IMR-90 (cell line): ENCODE data around the gene FNIP2. TPM values are rescaled to one million over a fixed set of nuclear protein-coding genes. Genes with fewer than 3 reads are reported as not detected.

Source experiments
- ATAC-seq: fragments of 200-7000 bp; cut with Tn5 transposase; 2 replicates; pipeline ENCODE4 v1.9.1; 2020; ENCODE audit warnings: low read depth, mild to moderate bottlenecking, moderate library complexity
- BruUV-seq: library from RNA; stranded (reverse); fragments of 400-500 nt; replicated peaks from 2 replicates; lab custom pipeline; 2021; lab: Mats Ljungman, UMichigan
- CTCF ChIA-PET: fragments of 300-600 bp; formaldehyde crosslinking; extraction: SDS; loops from one replicate; lab custom pipeline; 2021; ENCODE audit warnings: antibody characterized with exemption; lab: Yijun Ruan, JAX
- POLR2A ChIA-PET: fragments of 300-600 bp; sonication (Branson Sonifier 250); formaldehyde crosslinking; loops from one replicate; lab custom pipeline; 2022; ENCODE audit warnings: antibody characterized with exemption; ENCODE audit not compliant: unreplicated experiment; lab: Charles Lee
- DNase-seq: peaks from one replicate; pipeline ENCODE4 v3.0.0; 2013
- H2AFZ ChIP-seq: replicated peaks from 2 replicates; pipeline ENCODE3; 2013; ENCODE audit warnings: low read length, mild to moderate bottlenecking; ENCODE audit not compliant: poor library complexity
- H2AK5ac ChIP-seq: 2 replicates; pipeline ENCODE4 v1.6.1; 2013; ENCODE audit warnings: low read depth, low read length, inconsistent platforms
- H2AK9ac ChIP-seq: replicated peaks from 2 replicates; pipeline ENCODE3; 2013; ENCODE audit warnings: mild to moderate bottlenecking, low read depth, low read length, moderate library complexity; ENCODE audit not compliant: poor library complexity
- H2BK120ac ChIP-seq: 2 replicates; pipeline ENCODE4 v1.6.1; 2013; ENCODE audit warnings: low read depth, low read length, inconsistent platforms
- H2BK15ac ChIP-seq: 3 replicates; pipeline ENCODE4 v1.6.1; 2013; ENCODE audit warnings: low read depth, low read length, inconsistent platforms
- H2BK20ac ChIP-seq: 2 replicates; pipeline ENCODE4 v1.6.1; 2013; ENCODE audit warnings: low read depth, mild to moderate bottlenecking, inconsistent platforms, low read length, moderate library complexity
- H2BK5ac ChIP-seq: 2 replicates; pipeline ENCODE4 v1.6.1; 2013; ENCODE audit warnings: mild to moderate bottlenecking, low read depth, low read length, inconsistent platforms; ENCODE audit not compliant: poor library complexity, severe bottlenecking
- H3K14ac ChIP-seq: replicated peaks from 2 replicates; pipeline ENCODE4 v1.6.1; 2013; ENCODE audit warnings: low read depth, low read length, inconsistent platforms
- H3K18ac ChIP-seq: 2 replicates; pipeline ENCODE4 v1.6.1; 2013; ENCODE audit warnings: low read depth, low read length, control low read depth
- H3K23ac ChIP-seq: 2 replicates; pipeline ENCODE4 v1.6.1; 2013; ENCODE audit warnings: low read depth, low read length, inconsistent platforms
- H3K27ac ChIP-seq: 2 replicates; pipeline ENCODE4 v1.5.1; 2013; ENCODE audit warnings: mild to moderate bottlenecking, control low read depth, low read length; ENCODE audit not compliant: insufficient read depth
- H3K27me3 ChIP-seq: 2 replicates; pipeline ENCODE4 v1.6.1; 2013; ENCODE audit warnings: low read length; ENCODE audit not compliant: control insufficient read depth, insufficient read depth
- H3K36me3 ChIP-seq: 2 replicates; pipeline ENCODE4 v1.6.1; 2013; ENCODE audit warnings: low read length, mixed read lengths; ENCODE audit not compliant: control insufficient read depth, insufficient read depth
- H3K4ac ChIP-seq: 2 replicates; pipeline ENCODE4 v1.6.1; 2013; ENCODE audit warnings: low read depth, low read length, inconsistent platforms
- H3K4me1 ChIP-seq: 2 replicates; pipeline ENCODE4 v1.6.1; 2013; ENCODE audit warnings: low read length, mixed read lengths; ENCODE audit not compliant: control insufficient read depth, insufficient read depth
- H3K4me2 ChIP-seq: 2 replicates; pipeline ENCODE4 v1.6.1; 2013; ENCODE audit warnings: low read depth, mild to moderate bottlenecking, control low read depth, low read length, moderate library complexity
- H3K4me3 ChIP-seq: 2 replicates; pipeline ENCODE4 v1.5.1; 2013; ENCODE audit warnings: low read depth, mild to moderate bottlenecking, control low read depth, low read length, moderate library complexity; ENCODE audit not compliant: insufficient read depth
- H3K56ac ChIP-seq: 2 replicates; pipeline ENCODE4 v1.6.1; 2013; ENCODE audit warnings: low read length, inconsistent platforms; ENCODE audit not compliant: insufficient read depth; ENCODE audit errors: extremely low read depth
- H3K79me1 ChIP-seq, 2 experiments: 2 replicates each; pipeline ENCODE4 v1.6.1; 2013; ENCODE audit warnings: low read length in 2 of 2, inconsistent platforms in 1 of 2, low read depth in 1 of 2
- H3K9ac ChIP-seq: 2 replicates; pipeline ENCODE4 v1.6.1; 2013; ENCODE audit warnings: low read depth, low read length, control low read depth
- H3K9me1 ChIP-seq: 2 replicates; pipeline ENCODE4 v1.6.1; 2013; ENCODE audit warnings: low read length, inconsistent platforms; ENCODE audit not compliant: insufficient read depth
- H3K9me3 ChIP-seq: 2 replicates; pipeline ENCODE4 v1.6.1; 2013; ENCODE audit warnings: low read length; ENCODE audit not compliant: control insufficient read depth, insufficient read depth
- H4K20me1 ChIP-seq: 2 replicates; pipeline ENCODE4 v1.6.1; 2013; ENCODE audit warnings: low read length, inconsistent platforms; ENCODE audit not compliant: insufficient read depth
- H4K5ac ChIP-seq: 2 replicates; pipeline ENCODE4 v1.6.1; 2013; ENCODE audit warnings: mild to moderate bottlenecking, low read depth, low read length, control low read depth
- H4K8ac ChIP-seq, 2 experiments: 2 replicates each; pipeline ENCODE4 v1.6.1; 2013; ENCODE audit warnings: low read depth in 2 of 2, low read length in 2 of 2, control low read depth in 1 of 2, inconsistent platforms in 1 of 2
- H4K91ac ChIP-seq: 2 replicates; pipeline ENCODE4 v1.6.1; 2013; ENCODE audit warnings: low read depth, low read length, inconsistent platforms; ENCODE audit not compliant: insufficient read depth
- BHLHE40 ChIP-seq: fragments of 150-350 bp; IDR thresholded peaks from 2 replicates; pipeline ENCODE4 v1.6.1; 2016; ENCODE audit warnings: mild to moderate bottlenecking, low read depth, low read length
- CEBPB ChIP-seq: IDR thresholded peaks from 2 replicates; pipeline ENCODE4 v1.6.1; 2012; ENCODE audit warnings: low read depth, low read length, improper control_type of control experiment
- CHD1 ChIP-seq: IDR thresholded peaks from 2 replicates; pipeline ENCODE4 v1.6.1; 2012; ENCODE audit warnings: low read depth, low read length, improper control_type of control experiment
- FOS ChIP-seq: fragments of 150-350 bp; IDR thresholded peaks from 2 replicates; pipeline ENCODE4 v1.6.1; 2016; ENCODE audit warnings: low read depth, low read length
- MAFK ChIP-seq: IDR thresholded peaks from 2 replicates; pipeline ENCODE4 v1.6.1; 2012; ENCODE audit warnings: low read depth, low read length, improper control_type of control experiment
- MAZ ChIP-seq: IDR thresholded peaks from 2 replicates; pipeline ENCODE4 v1.6.1; 2012; ENCODE audit warnings: low read depth, mild to moderate bottlenecking, low read length, improper control_type of control experiment, moderate library complexity, borderline replicate concordance
- MXI1 ChIP-seq: IDR thresholded peaks from 2 replicates; pipeline ENCODE4 v1.6.1; 2012; ENCODE audit warnings: low read depth, mild to moderate bottlenecking, low read length, moderate library complexity, borderline replicate concordance
- NFE2L2 ChIP-seq: fragments of 150-350 bp; IDR thresholded peaks from 2 replicates; pipeline ENCODE4 v1.6.1; 2016; ENCODE audit warnings: low read depth, mild to moderate bottlenecking, low read length
- POLR2A ChIP-seq: IDR thresholded peaks from 2 replicates; pipeline ENCODE4 v1.6.1; 2012; ENCODE audit warnings: mild to moderate bottlenecking, low read depth, low read length
- RAD21 ChIP-seq: IDR thresholded peaks from 2 replicates; pipeline ENCODE4 v1.6.1; 2012; ENCODE audit warnings: low read length, improper control_type of control experiment
- RCOR1 ChIP-seq: IDR thresholded peaks from 2 replicates; pipeline ENCODE4 v1.6.1; 2012; ENCODE audit warnings: mild to moderate bottlenecking, low read length, improper control_type of control experiment; ENCODE audit not compliant: insufficient replicate concordance
- RFX5 ChIP-seq: IDR thresholded peaks from 2 replicates; pipeline ENCODE4 v1.8.0; 2012; ENCODE audit warnings: low read depth, mild to moderate bottlenecking, low read length, moderate library complexity
- SMC3 ChIP-seq: fragments of 150-350 bp; IDR thresholded peaks from 2 replicates; pipeline ENCODE4 v1.6.1; 2016; ENCODE audit warnings: low read depth, mild to moderate bottlenecking, antibody characterized with exemption, low read length, moderate library complexity
- WGBS, 2 experiments: methylation state at CpG; one replicate each; pipeline versions ENCODE4 v1.1.5 to v1.1.7; 2013; ENCODE audit warnings: missing lambda C conversion rate in 2 of 2; ENCODE audit not compliant: insufficient read length in 1 of 2; ENCODE audit errors: extremely low coverage in 2 of 2; 5-methylcytosine and 5-hydroxymethylcytosine counted together
- dilution Hi-C: fragments of 300-500 bp; cut with HindIII; formaldehyde crosslinking; loops from one replicate; pipeline ENCODE4 v1.14.3; 2018; ENCODE audit warnings: low sequenced_read_pairs; ENCODE audit not compliant: unreplicated experiment
- in situ Hi-C: fragments of 300-500 bp; cut with MboI; formaldehyde crosslinking; loops from 3 replicates; pipeline ENCODE4 v1.14.3; 2019; ENCODE audit warnings: low sequenced_read_pairs, inconsistent platforms, mixed read lengths
- intact Hi-C: fragments of 100-400 bp; cut with micrococcal nuclease; formaldehyde crosslinking; loops from 2 replicates; pipeline ENCODE4 v1.10.0; 2022
- polyA plus RNA-seq, 3 experiments: library from polyadenylated mRNA; depleted of rRNA; stranded (reverse); fragments of >200 nt; gene quantifications; 2 replicates each; pipeline ENCODE4 v1.2.3, GENCODE V29; 2012; ENCODE audit warnings: low replicate concordance in 1 of 3
- total RNA-seq: library from RNA; depleted of rRNA; stranded (reverse); fragments of >200 nt; gene quantifications from 2 replicates; pipeline ENCODE4 v1.2.3, GENCODE V29; 2012
- TF ChIP-seq, protein P1 (sequence below): conservative IDR thresholded peaks from 2 replicates; pipeline ENCODE4 v1.5.1; 2012; ENCODE audit warnings: mild to moderate bottlenecking, low read depth, low read length, improper control_type of control experiment
- TF ChIP-seq, protein P2 (sequence below): fragments of 150-350 bp; IDR thresholded peaks from 2 replicates; pipeline ENCODE4 v1.6.1; 2017; ENCODE audit warnings: mild to moderate bottlenecking, antibody characterized with exemption, low read length, low read depth
- TF ChIP-seq, protein P3 (sequence below): fragments of 150-350 bp; IDR thresholded peaks from 2 replicates; pipeline ENCODE4 v1.6.1; 2016; ENCODE audit warnings: low read depth, mild to moderate bottlenecking, low read length, moderate library complexity, borderline replicate concordance

The FNIP2 gene
- total and polyA plus RNA-seq, 2 of the 4 experiments (the other 2 are of a cell fraction) = 4.7 to 24.6 TPM

DNA sequence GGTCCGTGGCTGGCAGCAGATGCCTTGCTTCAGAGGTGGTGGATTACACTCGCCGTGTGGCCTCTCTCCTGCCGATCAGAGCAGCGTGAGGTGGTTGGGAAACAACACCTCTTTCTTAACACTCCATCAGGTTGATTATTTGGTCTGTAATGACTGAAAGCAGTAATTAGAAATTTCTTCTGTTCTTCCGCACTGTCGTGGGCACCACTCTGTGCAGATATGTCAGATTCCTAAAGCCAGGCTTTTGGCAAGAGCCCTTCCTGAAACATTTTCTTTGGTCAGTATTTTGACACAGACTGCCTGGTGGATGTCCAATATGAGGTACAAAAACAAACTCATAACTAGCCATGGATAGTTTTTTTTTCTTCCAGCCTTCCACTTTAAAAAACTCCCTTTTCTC is 100.9 kb downstream of the FNIP2 start:
- Histone ChIP-seq H2BK120ac (no peak overlapping the region), H2BK20ac (no peak overlapping the region), H3K14ac (no peak overlapping the region), H2AFZ (no peak overlapping the region), H4K8ac (no peak overlapping the region), H3K4me2 (no peak overlapping the region), H3K36me3 (peaks cover 22% of the 10 kb centered on the region), H3K9me3 (no peaks in the 10 kb centered on the region), H3K9ac (no peak overlapping the region), H3K79me1 (peaks cover 0 to 5% of the 10 kb centered on the region in 2 experiments; a peak in 1 of 4 replicates), H3K56ac (no peak overlapping the region), H2AK5ac (no peak overlapping the region), H3K27me3 (no peaks in the 10 kb centered on the region), H4K20me1 (peaks cover 4% of the 10 kb centered on the region; the same call in 1 of the 2 replicates), H3K4ac (no peak overlapping the region), H3K9me1 (peaks cover 5% of the 10 kb centered on the region; the same call in 1 of the 2 replicates), H2BK15ac (no peak overlapping the region), H3K4me3 (no peak overlapping the region), H3K18ac (no peak overlapping the region), H2BK5ac (no peak overlapping the region), H3K23ac (no peak overlapping the region), H2AK9ac (no peak overlapping the region), H3K4me1 (peaks cover 10% of the 10 kb centered on the region), H3K27ac (no peak overlapping the region), H4K5ac (no peak overlapping the region), H4K91ac (no peak overlapping the region)
- dilution Hi-C loops = no loop called here
- ATAC-seq = no peak
- TF ChIP-seq RFX5 = no peak
- TF ChIP-seq MXI1 = no peak
- TF ChIP-seq CEBPB = no peak
- no peak for TF ChIP-seq RCOR1
- TF ChIP-seq BHLHE40 = no peak
- no peak for TF ChIP-seq NFE2L2
- no peak for TF ChIP-seq SMC3
- TF ChIP-seq, protein P1, sequence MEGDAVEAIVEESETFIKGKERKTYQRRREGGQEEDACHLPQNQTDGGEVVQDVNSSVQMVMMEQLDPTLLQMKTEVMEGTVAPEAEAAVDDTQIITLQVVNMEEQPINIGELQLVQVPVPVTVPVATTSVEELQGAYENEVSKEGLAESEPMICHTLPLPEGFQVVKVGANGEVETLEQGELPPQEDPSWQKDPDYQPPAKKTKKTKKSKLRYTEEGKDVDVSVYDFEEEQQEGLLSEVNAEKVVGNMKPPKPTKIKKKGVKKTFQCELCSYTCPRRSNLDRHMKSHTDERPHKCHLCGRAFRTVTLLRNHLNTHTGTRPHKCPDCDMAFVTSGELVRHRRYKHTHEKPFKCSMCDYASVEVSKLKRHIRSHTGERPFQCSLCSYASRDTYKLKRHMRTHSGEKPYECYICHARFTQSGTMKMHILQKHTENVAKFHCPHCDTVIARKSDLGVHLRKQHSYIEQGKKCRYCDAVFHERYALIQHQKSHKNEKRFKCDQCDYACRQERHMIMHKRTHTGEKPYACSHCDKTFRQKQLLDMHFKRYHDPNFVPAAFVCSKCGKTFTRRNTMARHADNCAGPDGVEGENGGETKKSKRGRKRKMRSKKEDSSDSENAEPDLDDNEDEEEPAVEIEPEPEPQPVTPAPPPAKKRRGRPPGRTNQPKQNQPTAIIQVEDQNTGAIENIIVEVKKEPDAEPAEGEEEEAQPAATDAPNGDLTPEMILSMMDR = no peak
- TF ChIP-seq CHD1 = no peak
- TF ChIP-seq, protein P2, sequence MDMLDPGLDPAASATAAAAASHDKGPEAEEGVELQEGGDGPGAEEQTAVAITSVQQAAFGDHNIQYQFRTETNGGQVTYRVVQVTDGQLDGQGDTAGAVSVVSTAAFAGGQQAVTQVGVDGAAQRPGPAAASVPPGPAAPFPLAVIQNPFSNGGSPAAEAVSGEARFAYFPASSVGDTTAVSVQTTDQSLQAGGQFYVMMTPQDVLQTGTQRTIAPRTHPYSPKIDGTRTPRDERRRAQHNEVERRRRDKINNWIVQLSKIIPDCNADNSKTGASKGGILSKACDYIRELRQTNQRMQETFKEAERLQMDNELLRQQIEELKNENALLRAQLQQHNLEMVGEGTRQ = no peak
- TF ChIP-seq, protein P3, sequence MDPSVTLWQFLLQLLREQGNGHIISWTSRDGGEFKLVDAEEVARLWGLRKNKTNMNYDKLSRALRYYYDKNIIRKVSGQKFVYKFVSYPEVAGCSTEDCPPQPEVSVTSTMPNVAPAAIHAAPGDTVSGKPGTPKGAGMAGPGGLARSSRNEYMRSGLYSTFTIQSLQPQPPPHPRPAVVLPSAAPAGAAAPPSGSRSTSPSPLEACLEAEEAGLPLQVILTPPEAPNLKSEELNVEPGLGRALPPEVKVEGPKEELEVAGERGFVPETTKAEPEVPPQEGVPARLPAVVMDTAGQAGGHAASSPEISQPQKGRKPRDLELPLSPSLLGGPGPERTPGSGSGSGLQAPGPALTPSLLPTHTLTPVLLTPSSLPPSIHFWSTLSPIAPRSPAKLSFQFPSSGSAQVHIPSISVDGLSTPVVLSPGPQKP = no peak
- TF ChIP-seq POLR2A = no peak
- no peak for TF ChIP-seq MAZ
- TF ChIP-seq FOS = no peak
- TF ChIP-seq RAD21 = no peak
- no peak for TF ChIP-seq MAFK
- ChIA-PET POLR2A (no interaction called here), CTCF (no interaction called here)
- BruUV-seq = no TSS peak
- intact Hi-C loops = loop anchor here (5.0 kb wide), 2 partner anchors 128 to 578 kb away; no protein-coding TSS in a partner anchor
- in situ Hi-C loops = no loop called here
- 100% methylated on average over 1 of the region's 7 CpGs; no CpG with 5 or more reads in 1 of the 2 experiments for WGBS, 2 experiments
- DNase-seq = no peak
